SU-DHL-6 (cell line): ENCODE results near the gene ADARB2.
A peak's percentile ranks its signal among the peaks of the same experiment; 100 is the strongest.

ENCODE experiments used
- H2AFZ ChIP-seq: fragments of 200-600 bp; sonication (generic); 2 replicates; pipeline ENCODE4 v1.6.1; 2014; ENCODE audit warnings: low read depth, mild to moderate bottlenecking, moderate library complexity, mixed read lengths, antibody characterized with exemption, low read length; ENCODE audit not compliant: severe bottlenecking
- H3F3A ChIP-seq: fragments of 200-600 bp; shearing (Covaris generic); 2 replicates; pipeline ENCODE4 v1.6.0; 2016; ENCODE audit warnings: antibody characterized with exemption, mild to moderate bottlenecking; ENCODE audit not compliant: insufficient read depth
- H3K27ac ChIP-seq: fragments of 200-600 bp; sonication (generic); 2 replicates; pipeline ENCODE4 v1.5.1; 2016; ENCODE audit warnings: low read depth, mild to moderate bottlenecking, low read length, moderate library complexity, mixed read lengths
- H3K27me3 ChIP-seq: fragments of 200-600 bp; sonication (generic), shearing (Covaris generic); 2 replicates; pipeline ENCODE4 v1.6.0; 2014; ENCODE audit warnings: mild to moderate bottlenecking, low read length
- H3K36me3 ChIP-seq: fragments of 200-600 bp; sonication (generic); 2 replicates; pipeline ENCODE4 v1.6.1; 2014; ENCODE audit warnings: mild to moderate bottlenecking, low read length, mixed read lengths
- H3K4me2 ChIP-seq: fragments of 300-600, 200-600 bp; shearing (Covaris generic), sonication (generic); 2 replicates; pipeline ENCODE4 v1.6.0; 2014; ENCODE audit warnings: low read length, low read depth, mild to moderate bottlenecking; ENCODE audit not compliant: poor library complexity, severe bottlenecking
- H3K4me3 ChIP-seq: fragments of 200-600 bp; sonication (generic); 2 replicates; pipeline ENCODE4 v1.5.1; 2014; ENCODE audit warnings: antibody characterized with exemption, low read length, mild to moderate bottlenecking, mixed read lengths; ENCODE audit not compliant: insufficient read depth, poor library complexity, severe bottlenecking
- H3K79me2 ChIP-seq: fragments of 200-600 bp; sonication (generic); 2 replicates; pipeline ENCODE4 v1.6.1; 2014; ENCODE audit warnings: mild to moderate bottlenecking, low read length, moderate library complexity; ENCODE audit not compliant: insufficient read depth
- H3K9ac ChIP-seq: fragments of 200-600 bp; sonication (generic); 2 replicates; pipeline ENCODE4 v1.7.0; 2014; ENCODE audit warnings: mild to moderate bottlenecking, low read length
- H3K9me2 ChIP-seq: fragments of 200-600 bp; sonication (generic); replicated peaks from 2 replicates; pipeline ENCODE4 v1.6.1; 2014; ENCODE audit warnings: low read length; ENCODE audit not compliant: insufficient read depth
- H3K9me3 ChIP-seq: fragments of 200-600 bp; sonication (generic); 2 replicates; pipeline ENCODE4 v1.6.1; 2014; ENCODE audit warnings: low read length, mixed read lengths; ENCODE audit not compliant: insufficient read depth
- H4K20me1 ChIP-seq: fragments of 200-600 bp; sonication (generic); 2 replicates; pipeline ENCODE4 v1.6.1; 2014; ENCODE audit warnings: low read depth, mild to moderate bottlenecking, antibody characterized with exemption, low read length, moderate library complexity, mixed read lengths
- CTCF ChIP-seq: fragments of 200-600 bp; sonication (generic); IDR thresholded peaks from one replicate; pipeline ENCODE4 v1.5.1; 2017; ENCODE audit warnings: antibody characterized with exemption, mild to moderate bottlenecking, low read length, moderate library complexity; ENCODE audit not compliant: insufficient read depth, poor library complexity, severe bottlenecking
- EZH2phosphoT487 ChIP-seq: fragments of 200-600 bp; sonication (generic), shearing (Covaris generic); conservative IDR thresholded peaks from 2 replicates; pipeline ENCODE4 v1.6.1; 2018; ENCODE audit warnings: mild to moderate bottlenecking, antibody characterized with exemption, low read length, moderate library complexity, mixed read lengths

Gene ADARB2

GRCh38 chr10:1404323-1405260 lies 332.7 kb downstream of the ADARB2 start:
- Histone ChIP-seq H3F3A (no peaks in the 10 kb centered on the region), H4K20me1 (no peaks in the 10 kb centered on the region), H3K9ac (no peak overlapping the region), H3K9me3 (no peaks in the 10 kb centered on the region), H3K4me3 (no peak overlapping the region), H3K27me3 (no peaks in the 10 kb centered on the region), H2AFZ (no peak overlapping the region), H3K36me3 (no peaks in the 10 kb centered on the region), H3K9me2 (no peaks in the 10 kb centered on the region), H3K79me2 (no peaks in the 10 kb centered on the region), H3K27ac (no peak overlapping the region), H3K4me2 (no peak overlapping the region)
- TF ChIP-seq EZH2phosphoT487 = no peak
- no peak for TF ChIP-seq CTCF

GRCh38 chr10:1403508-1404322 lies 333.6 kb downstream of the ADARB2 start:
- Histone ChIP-seq H3K9me2 (no peaks in the 10 kb centered on the region), H3K9ac (no peak overlapping the region), H2AFZ (no peak overlapping the region), H3K27ac (no peak overlapping the region), H3K9me3 (no peaks in the 10 kb centered on the region), H3K79me2 (no peaks in the 10 kb centered on the region), H4K20me1 (no peaks in the 10 kb centered on the region), H3F3A (no peaks in the 10 kb centered on the region), H3K36me3 (no peaks in the 10 kb centered on the region), H3K27me3 (no peaks in the 10 kb centered on the region), H3K4me2 (no peak overlapping the region), H3K4me3 (no peak overlapping the region)
- TF ChIP-seq CTCF (peak; percentile 23), EZH2phosphoT487 (no peak)

GRCh38 chr10:1402816-1403507 lies 334.4 kb downstream of the ADARB2 start:
- Histone ChIP-seq H3K4me2 (no peak overlapping the region), H4K20me1 (no peaks in the 10 kb centered on the region), H3K36me3 (no peaks in the 10 kb centered on the region), H2AFZ (no peak overlapping the region), H3F3A (no peaks in the 10 kb centered on the region), H3K27ac (no peak overlapping the region), H3K9ac (no peak overlapping the region), H3K9me2 (no peaks in the 10 kb centered on the region), H3K79me2 (no peaks in the 10 kb centered on the region), H3K27me3 (no peaks in the 10 kb centered on the region), H3K9me3 (no peaks in the 10 kb centered on the region), H3K4me3 (no peak overlapping the region)
- TF ChIP-seq CTCF (no peak), EZH2phosphoT487 (no peak)
